Measurements from ENCODE around the gene PRR15L.

- TF ChIP-seq CTCF (IDR thresholded peaks at IDR 0.05) (no peak), POLR2AphosphoS5 (IDR thresholded peaks at IDR 0.05) (no peak), POLR2A (IDR thresholded peaks at IDR 0.05) (no peak)
These were observed 3.7 kb upstream of the PRR15L start for GRCh38 chr17:47961406-47961805.

Measured in breast epithelium (tissue), 3 donors.